Tibial nerve (tissue), 4 donors: Measurements from ENCODE around the gene HPS4. TPM values are rescaled to one million over a fixed set of nuclear protein-coding genes. Genes with fewer than 3 reads are reported as not detected.

ENCODE experiments used
- DNase-seq, 2 donors: peaks; one replicate each; pipeline ENCODE4 v3.0.0-alpha.2; 2019; ENCODE audit warnings: low spot score in 2 of 2
- H3K27ac ChIP-seq, 4 donors: fragments of 200-600 bp; sonication (generic) in 3 of 4; one replicate each; pipeline ENCODE4 v1.5.1; 2017 to 2019; ENCODE audit warnings: mild to moderate bottlenecking in 1 of 4
- H3K27me3 ChIP-seq, 2 donors: fragments of 200-600 bp; sonication (generic) in 1 of 2; one replicate each; pipeline versions ENCODE4 v1.5.1 to v1.6.0; 2017 to 2019
- H3K36me3 ChIP-seq, 3 donors: fragments of 200-600 bp; sonication (generic); one replicate each; pipeline ENCODE4 v1.5.1; 2018 to 2019
- H3K4me1 ChIP-seq, 4 donors: fragments of 200-600 bp; sonication (generic) in 3 of 4; one replicate each; pipeline ENCODE4 v1.5.1; 2017 to 2019
- H3K4me3 ChIP-seq, 4 donors: fragments of 200-600 bp; sonication (generic) in 3 of 4; one replicate each; pipeline ENCODE4 v1.5.1; 2017 to 2019; ENCODE audit warnings: mild to moderate bottlenecking in 1 of 4, moderate library complexity in 1 of 4
- H3K9me3 ChIP-seq, 4 donors: fragments of 200-600 bp; sonication (generic) in 3 of 4; one replicate each; pipeline ENCODE4 v1.5.1; 2017 to 2019
- CTCF ChIP-seq, 5 experiments: fragments of 200-600 bp in 3 of 5; fragments of 450-650 bp in 2 of 5; sonication (generic) in 3 of 5; IDR thresholded peaks; one replicate each; pipeline ENCODE4 v1.5.1; 2016 to 2019; ENCODE audit warnings: antibody characterized with exemption in 5 of 5, mild to moderate bottlenecking in 3 of 5, moderate library complexity in 2 of 5
- EP300 ChIP-seq, 2 donors: sonication (generic); formaldehyde crosslinking; IDR thresholded peaks; one replicate each; pipeline ENCODE4 v1.6.1; 2017; ENCODE audit warnings: antibody characterized with exemption in 2 of 2, mild to moderate bottlenecking in 1 of 2
- POLR2A ChIP-seq, 2 donors: fragments of 450-650 bp; IDR thresholded peaks; one replicate each; pipeline ENCODE4 v1.6.1; 2017; ENCODE audit warnings: antibody characterized with exemption in 2 of 2, mild to moderate bottlenecking in 2 of 2, moderate library complexity in 2 of 2
- WGBS, 2 donors: methylation state at CpG; one replicate each; pipeline ENCODE4 v1.1.5; 2018; 5-methylcytosine and 5-hydroxymethylcytosine counted together
- total RNA-seq, 4 donors: library from RNA; depleted of rRNA; stranded (reverse); fragments of >200 nt; gene quantifications; one replicate each; pipeline ENCODE4 v1.1.0, GENCODE V29; 2016

HPS4 gene
- total RNA-seq, 4 donors from 2014 or later = 32.7 to 62.3 (median 46.0) TPM

GRCh38 chr22:26462641-26463040, 20.9 kb downstream of the HPS4 start:
- no peaks in the 10 kb centered on the region for H3K9me3 ChIP-seq
- H3K4me1 ChIP-seq = peaks cover 0 to 7% (median 0%) of the 10 kb centered on the region in 4 donors
- peaks cover 0 to 86% (median 4%) of the 10 kb centered on the region in 3 donors for H3K36me3 ChIP-seq
- H3K27me3 ChIP-seq = no peaks in the 10 kb centered on the region
- H3K4me3 ChIP-seq = no peak overlapping the region
- WGBS, 2 donors = 78 to 84% methylated on average over 3 of the region's 3 CpGs
- H3K27ac ChIP-seq = peak overlapping the region in 1 of 4 donors; percentile 49
- no peak for DNase-seq
- TF ChIP-seq CTCF (IDR thresholded peaks at IDR 0.05) (no peak), EP300 (IDR thresholded peaks at IDR 0.05) (no peak)

GRCh38 chr22:26462051-26462450, 21.5 kb downstream of the HPS4 start:
- H3K36me3 ChIP-seq = peaks cover 0 to 86% (median 3%) of the 10 kb centered on the region in 3 donors
- 86 to 87% methylated on average over 5 of the region's 5 CpGs for WGBS, 2 donors
- H3K27ac ChIP-seq = no peak overlapping the region

GRCh38 chr22:26461188-26461810, 22.3 kb downstream of the HPS4 start:
- Histone ChIP-seq H3K36me3 (peaks cover 0 to 88% (median 1%) of the 10 kb centered on the region in 3 donors), H3K4me3 (no peak overlapping the region), H3K27me3 (no peaks in the 10 kb centered on the region), H3K27ac (no peak overlapping the region), H3K4me1 (peaks cover 0 to 7% (median 0%) of the 10 kb centered on the region in 4 donors), H3K9me3 (no peaks in the 10 kb centered on the region)
- DNase-seq = peak; percentile 32 to 71
- TF ChIP-seq POLR2A (IDR thresholded peaks at IDR 0.05) = no peak
- TF ChIP-seq CTCF (IDR thresholded peaks at IDR 0.05) = peak; percentile 50 to 68 (median 58)
- 39 to 41% methylated on average over 3 of the region's 3 CpGs for WGBS, 2 donors

More at GRCh38 chr22:26462051-26462450, 21.5 kb downstream of the HPS4 start:
- Histone ChIP-seq H3K4me3 (no peak overlapping the region), H3K27me3 (no peaks in the 10 kb centered on the region), H3K4me1 (peaks cover 0 to 7% (median 0%) of the 10 kb centered on the region in 4 donors), H3K9me3 (no peaks in the 10 kb centered on the region)
- no peak for DNase-seq
- TF ChIP-seq EP300 (IDR thresholded peaks at IDR 0.05) = no peak
- no peak for TF ChIP-seq POLR2A (IDR thresholded peaks at IDR 0.05)
- TF ChIP-seq CTCF (IDR thresholded peaks at IDR 0.05) = no peak

GRCh38 chr22:26460202-26460601, 23.4 kb downstream of the HPS4 start:
- H3K9me3 ChIP-seq = no peaks in the 10 kb centered on the region
- H3K36me3 ChIP-seq = peaks cover 0 to 87% (median 4%) of the 10 kb centered on the region in 3 donors
- H3K27me3 ChIP-seq = no peaks in the 10 kb centered on the region
- H3K4me3 ChIP-seq = no peak overlapping the region
- TF ChIP-seq EP300 (IDR thresholded peaks at IDR 0.05) (no peak), POLR2A (IDR thresholded peaks at IDR 0.05) (no peak), CTCF (IDR thresholded peaks at IDR 0.05) (no peak)
- H3K4me1 ChIP-seq = peaks cover 0 to 7% (median 0%) of the 10 kb centered on the region in 4 donors
- no peak overlapping the region for H3K27ac ChIP-seq
- DNase-seq = no peak
- WGBS, 2 donors = 81 to 84% methylated on average over 6 of the region's 6 CpGs

- Histone ChIP-seq H3K36me3 (peaks cover 0 to 81% (median 4%) of the 10 kb centered on the region in 3 donors), H3K9me3 (no peaks in the 10 kb centered on the region), H3K4me1 (no peaks in the 10 kb centered on the region), H3K4me3 (no peak overlapping the region), H3K27ac (no peak overlapping the region), H3K27me3 (no peaks in the 10 kb centered on the region)
- 95 to 96% methylated on average over 26 of the region's 26 CpGs for WGBS, 2 donors
- no peak for TF ChIP-seq POLR2A (IDR thresholded peaks at IDR 0.05)
- TF ChIP-seq EP300 (IDR thresholded peaks at IDR 0.05) = no peak
- TF ChIP-seq CTCF (IDR thresholded peaks at IDR 0.05) = no peak
- no peak for DNase-seq
Observed at GRCh38 chr22:26457661-26458272, 25.8 kb downstream of the HPS4 start.
